ENCODE data around the gene FLVCR2. TPM values are rescaled to one million over a fixed set of nuclear protein-coding genes. Genes with fewer than 3 reads are reported as not detected.

Gene FLVCR2
- total and polyA plus RNA-seq, 2 of the 13 experiments (the other 11 are each of a cell fraction or from before 2014, with no cell fraction given), result 9.9 to 10.5 TPM

DNA sequence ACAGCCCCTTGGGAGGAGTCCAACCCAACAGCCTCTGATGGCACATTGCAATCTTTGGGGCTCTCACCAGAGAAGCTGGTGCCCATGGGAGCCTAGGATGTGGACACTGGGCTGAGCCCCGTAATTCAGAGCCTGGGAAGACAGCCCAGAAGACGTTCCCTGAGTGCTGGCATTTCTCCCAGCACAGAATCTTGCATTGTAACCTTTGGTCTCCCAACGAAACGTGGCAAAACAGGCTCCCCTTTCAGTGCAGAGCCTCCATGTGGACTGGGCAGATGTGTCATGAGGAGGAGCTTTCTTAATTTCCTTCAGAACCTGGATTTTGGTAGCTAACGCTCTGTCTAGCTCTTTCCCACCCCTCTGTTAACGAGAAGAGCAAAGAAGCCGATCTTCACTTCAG lies 29.9 kb upstream of the FLVCR2 start:
- Histone ChIP-seq H3K4me1 (ENCODE audit: insufficient read depth, low read length) (peaks cover 9% of the 10 kb centered on the region), H3K4me2 (ENCODE audit: low read depth, low read length) (peak overlapping the region; percentile 51; the same call in 1 of the 2 replicates), H3K79me2 (ENCODE audit: insufficient read depth, low read length) (no peaks in the 10 kb centered on the region), H3K27ac (ENCODE audit: extremely low read length, insufficient read depth, low read length) (no peak overlapping the region), H3K9me3 (ENCODE audit: low read length) (no peaks in the 10 kb centered on the region), H3K36me3 (replicated peaks in 1 of 2; ENCODE audit: control insufficient read depth in 1 of 2, insufficient read depth in 2 of 2, low read length in 2 of 2) (no peaks in the 10 kb centered on the region), H3K27me3 (ENCODE audit: control insufficient read depth in 1 of 2, insufficient read depth in 2 of 2, low read length in 2 of 2) (peaks cover 0 to 11% of the 10 kb centered on the region in 2 experiments; a peak in 1 of 5 replicates), H3K4me3 (replicated peaks in 1 of 3; ENCODE audit: insufficient read depth in 1 of 3, low read depth in 2 of 3, low read length in 3 of 3) (0 out of 6 replicates have a peak overlapping the region, but pooled peaks of 1 of the 3 experiments have one; percentile 15), H4K20me1 (ENCODE audit: insufficient read depth, low read length) (no peaks in the 10 kb centered on the region; the same call in 1 of the 2 replicates), H2AFZ (ENCODE audit: low read length) (no peak overlapping the region), H3K9ac (ENCODE audit: insufficient read depth, low read depth, low read length) (0 out of 2 replicates have a peak overlapping the region, but pooled peaks have one; percentile 8)
- intact Hi-C loops (cut with micrococcal nuclease; ENCODE audit: unreplicated experiment) (no loop called here), in situ Hi-C loops (cut with HindIII; ENCODE audit: extremely low pct_ligation_motif_present, low pct_unique_long_range_greater_than_20kb) (no loop called here)
- WGBS (ENCODE audit: low lambda C conversion rate), result 2% methylated on average over 6 of the region's 7 CpGs
- POLR2A ChIA-PET, result interaction anchor here (1.1 to 2.8 kb wide), 4 partner anchors 8 to 27 kb away, joined by 3 to 13 read pairs (median 5); no protein-coding TSS in a partner anchor
- no peak for DNase-seq (ENCODE audit: low spot score)
- FAIRE-seq, result no peak
- ATAC-seq, result peak; percentile 41; the same call in 2 of the 3 replicates
- CTCF ChIA-PET (ENCODE audit: low intra/inter-chr PET ratio, low total read pairs), result no interaction called here
- BruUV-seq (replicated peaks), result no TSS peak
- TF ChIP-seq, protein P1, sequence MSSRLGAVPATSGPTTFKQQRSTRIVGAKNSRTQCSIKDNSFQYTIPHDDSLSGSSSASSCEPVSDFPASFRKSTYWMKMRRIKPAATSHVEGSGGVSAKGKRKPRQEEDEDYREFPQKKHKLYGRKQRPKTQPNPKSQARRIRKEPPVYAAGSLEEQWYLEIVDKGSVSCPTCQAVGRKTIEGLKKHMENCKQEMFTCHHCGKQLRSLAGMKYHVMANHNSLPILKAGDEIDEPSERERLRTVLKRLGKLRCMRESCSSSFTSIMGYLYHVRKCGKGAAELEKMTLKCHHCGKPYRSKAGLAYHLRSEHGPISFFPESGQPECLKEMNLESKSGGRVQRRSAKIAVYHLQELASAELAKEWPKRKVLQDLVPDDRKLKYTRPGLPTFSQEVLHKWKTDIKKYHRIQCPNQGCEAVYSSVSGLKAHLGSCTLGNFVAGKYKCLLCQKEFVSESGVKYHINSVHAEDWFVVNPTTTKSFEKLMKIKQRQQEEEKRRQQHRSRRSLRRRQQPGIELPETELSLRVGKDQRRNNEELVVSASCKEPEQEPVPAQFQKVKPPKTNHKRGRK (CRISPR knock-in tag; IDR thresholded peaks at IDR 0.05), result no peak
- TF ChIP-seq PITX1 (CRISPR knock-in tag; IDR thresholded peaks at IDR 0.05) (no peak), MLLT10 (CRISPR knock-in tag; IDR thresholded peaks at IDR 0.05) (no peak), ZNF749 (CRISPR knock-in tag; IDR thresholded peaks at IDR 0.05; ENCODE audit: borderline replicate concordance) (no peak), HNF4A (CRISPR knock-in tag; IDR thresholded peaks at IDR 0.05) (peak; percentile 48; the same call in 1 of the 2 replicates), HNF4G (IDR thresholded peaks at IDR 0.05; ENCODE audit: borderline replicate concordance, low read depth, low read length) (0 out of 2 replicates have a peak, but pooled peaks have one; percentile 6), HNF4G (CRISPR knock-in tag; IDR thresholded peaks at IDR 0.05; ENCODE audit: borderline replicate concordance, low read depth) (no peak), BCL6 (CRISPR knock-in tag; IDR thresholded peaks at IDR 0.05) (no peak), KLF13 (CRISPR knock-in tag; IDR thresholded peaks at IDR 0.05) (no peak), ZNF354B (CRISPR knock-in tag; IDR thresholded peaks at IDR 0.05) (no peak), U2AF2 (IDR thresholded peaks at IDR 0.05; ENCODE audit: low read depth, low read length) (no peak), ZNF766 (CRISPR knock-in tag; IDR thresholded peaks at IDR 0.05; ENCODE audit: borderline replicate concordance) (no peak)
- TF ChIP-seq, protein P2, sequence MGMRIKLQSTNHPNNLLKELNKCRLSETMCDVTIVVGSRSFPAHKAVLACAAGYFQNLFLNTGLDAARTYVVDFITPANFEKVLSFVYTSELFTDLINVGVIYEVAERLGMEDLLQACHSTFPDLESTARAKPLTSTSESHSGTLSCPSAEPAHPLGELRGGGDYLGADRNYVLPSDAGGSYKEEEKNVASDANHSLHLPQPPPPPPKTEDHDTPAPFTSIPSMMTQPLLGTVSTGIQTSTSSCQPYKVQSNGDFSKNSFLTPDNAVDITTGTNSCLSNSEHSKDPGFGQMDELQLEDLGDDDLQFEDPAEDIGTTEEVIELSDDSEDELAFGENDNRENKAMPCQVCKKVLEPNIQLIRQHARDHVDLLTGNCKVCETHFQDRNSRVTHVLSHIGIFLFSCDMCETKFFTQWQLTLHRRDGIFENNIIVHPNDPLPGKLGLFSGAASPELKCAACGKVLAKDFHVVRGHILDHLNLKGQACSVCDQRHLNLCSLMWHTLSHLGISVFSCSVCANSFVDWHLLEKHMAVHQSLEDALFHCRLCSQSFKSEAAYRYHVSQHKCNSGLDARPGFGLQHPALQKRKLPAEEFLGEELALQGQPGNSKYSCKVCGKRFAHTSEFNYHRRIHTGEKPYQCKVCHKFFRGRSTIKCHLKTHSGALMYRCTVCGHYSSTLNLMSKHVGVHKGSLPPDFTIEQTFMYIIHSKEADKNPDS (CRISPR knock-in tag; IDR thresholded peaks at IDR 0.05), result no peak
- TF ChIP-seq, protein P3, sequence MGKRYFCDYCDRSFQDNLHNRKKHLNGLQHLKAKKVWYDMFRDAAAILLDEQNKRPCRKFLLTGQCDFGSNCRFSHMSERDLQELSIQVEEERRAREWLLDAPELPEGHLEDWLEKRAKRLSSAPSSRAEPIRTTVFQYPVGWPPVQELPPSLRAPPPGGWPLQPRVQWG (CRISPR knock-in tag; IDR thresholded peaks at IDR 0.05; ENCODE audit: borderline replicate concordance, low read depth), result no peak
- TF ChIP-seq, protein P4, sequence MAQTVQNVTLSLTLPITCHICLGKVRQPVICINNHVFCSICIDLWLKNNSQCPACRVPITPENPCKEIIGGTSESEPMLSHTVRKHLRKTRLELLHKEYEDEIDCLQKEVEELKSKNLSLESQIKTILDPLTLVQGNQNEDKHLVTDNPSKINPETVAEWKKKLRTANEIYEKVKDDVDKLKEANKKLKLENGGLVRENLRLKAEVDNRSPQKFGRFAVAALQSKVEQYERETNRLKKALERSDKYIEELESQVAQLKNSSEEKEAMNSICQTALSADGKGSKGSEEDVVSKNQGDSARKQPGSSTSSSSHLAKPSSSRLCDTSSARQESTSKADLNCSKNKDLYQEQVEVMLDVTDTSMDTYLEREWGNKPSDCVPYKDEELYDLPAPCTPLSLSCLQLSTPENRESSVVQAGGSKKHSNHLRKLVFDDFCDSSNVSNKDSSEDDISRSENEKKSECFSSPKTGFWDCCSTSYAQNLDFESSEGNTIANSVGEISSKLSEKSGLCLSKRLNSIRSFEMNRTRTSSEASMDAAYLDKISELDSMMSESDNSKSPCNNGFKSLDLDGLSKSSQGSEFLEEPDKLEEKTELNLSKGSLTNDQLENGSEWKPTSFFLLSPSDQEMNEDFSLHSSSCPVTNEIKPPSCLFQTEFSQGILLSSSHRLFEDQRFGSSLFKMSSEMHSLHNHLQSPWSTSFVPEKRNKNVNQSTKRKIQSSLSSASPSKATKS (CRISPR knock-in tag; IDR thresholded peaks at IDR 0.05), result no peak
- TF ChIP-seq, protein P5, sequence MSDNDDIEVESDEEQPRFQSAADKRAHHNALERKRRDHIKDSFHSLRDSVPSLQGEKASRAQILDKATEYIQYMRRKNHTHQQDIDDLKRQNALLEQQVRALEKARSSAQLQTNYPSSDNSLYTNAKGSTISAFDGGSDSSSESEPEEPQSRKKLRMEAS (IDR thresholded peaks at IDR 0.05), result no peak
- TF ChIP-seq, protein P6, sequence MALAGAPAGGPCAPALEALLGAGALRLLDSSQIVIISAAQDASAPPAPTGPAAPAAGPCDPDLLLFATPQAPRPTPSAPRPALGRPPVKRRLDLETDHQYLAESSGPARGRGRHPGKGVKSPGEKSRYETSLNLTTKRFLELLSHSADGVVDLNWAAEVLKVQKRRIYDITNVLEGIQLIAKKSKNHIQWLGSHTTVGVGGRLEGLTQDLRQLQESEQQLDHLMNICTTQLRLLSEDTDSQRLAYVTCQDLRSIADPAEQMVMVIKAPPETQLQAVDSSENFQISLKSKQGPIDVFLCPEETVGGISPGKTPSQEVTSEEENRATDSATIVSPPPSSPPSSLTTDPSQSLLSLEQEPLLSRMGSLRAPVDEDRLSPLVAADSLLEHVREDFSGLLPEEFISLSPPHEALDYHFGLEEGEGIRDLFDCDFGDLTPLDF (CRISPR knock-in tag; IDR thresholded peaks at IDR 0.05), result no peak

All from HepG2 (cell line).